Astrocyte (in vitro differentiated cells and primary cell): Measurements from ENCODE around the gene ADARB2.

Experiments
- EZH2 ChIP-seq: IDR thresholded peaks from 2 replicates; pipeline ENCODE4 v1.6.1; 2012; ENCODE audit warnings: mild to moderate bottlenecking, low read length, inconsistent platforms; ENCODE audit not compliant: insufficient read depth
- TF ChIP-seq, protein P1 (sequence below): IDR thresholded peaks from 2 replicates; pipeline ENCODE4 v1.5.1; 2011; ENCODE audit warnings: low read depth, mild to moderate bottlenecking, inconsistent platforms, low read length, moderate library complexity; ENCODE audit not compliant: insufficient read depth

DNA sequence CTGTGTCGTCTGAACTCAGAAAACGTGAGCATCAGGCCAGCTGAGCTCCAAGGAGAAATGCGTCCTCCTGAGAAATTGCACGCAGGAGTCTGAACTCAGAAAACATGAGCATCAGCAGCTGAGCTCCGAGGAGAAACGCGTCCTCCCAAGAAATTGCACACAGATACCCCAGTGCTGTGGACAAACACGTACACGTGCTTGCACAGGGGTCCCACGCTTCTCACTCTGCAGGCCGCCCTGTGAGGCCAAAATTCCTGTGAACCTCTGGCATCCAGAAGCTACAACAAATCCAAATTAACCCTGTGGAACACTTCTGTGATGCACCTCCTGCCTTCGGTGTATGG is 547.3 kb downstream of the ADARB2 start:
- TF ChIP-seq, protein P1, sequence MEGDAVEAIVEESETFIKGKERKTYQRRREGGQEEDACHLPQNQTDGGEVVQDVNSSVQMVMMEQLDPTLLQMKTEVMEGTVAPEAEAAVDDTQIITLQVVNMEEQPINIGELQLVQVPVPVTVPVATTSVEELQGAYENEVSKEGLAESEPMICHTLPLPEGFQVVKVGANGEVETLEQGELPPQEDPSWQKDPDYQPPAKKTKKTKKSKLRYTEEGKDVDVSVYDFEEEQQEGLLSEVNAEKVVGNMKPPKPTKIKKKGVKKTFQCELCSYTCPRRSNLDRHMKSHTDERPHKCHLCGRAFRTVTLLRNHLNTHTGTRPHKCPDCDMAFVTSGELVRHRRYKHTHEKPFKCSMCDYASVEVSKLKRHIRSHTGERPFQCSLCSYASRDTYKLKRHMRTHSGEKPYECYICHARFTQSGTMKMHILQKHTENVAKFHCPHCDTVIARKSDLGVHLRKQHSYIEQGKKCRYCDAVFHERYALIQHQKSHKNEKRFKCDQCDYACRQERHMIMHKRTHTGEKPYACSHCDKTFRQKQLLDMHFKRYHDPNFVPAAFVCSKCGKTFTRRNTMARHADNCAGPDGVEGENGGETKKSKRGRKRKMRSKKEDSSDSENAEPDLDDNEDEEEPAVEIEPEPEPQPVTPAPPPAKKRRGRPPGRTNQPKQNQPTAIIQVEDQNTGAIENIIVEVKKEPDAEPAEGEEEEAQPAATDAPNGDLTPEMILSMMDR = no peak
- TF ChIP-seq EZH2 = no peak
